ENCODE measurements around the gene SPAG16. TPM values are rescaled to one million over a fixed set of nuclear protein-coding genes. Genes with fewer than 3 reads are reported as not detected.

Gene SPAG16
- total RNA-seq, 1 experiment from 2014 or later = 17.3 TPM

DNA sequence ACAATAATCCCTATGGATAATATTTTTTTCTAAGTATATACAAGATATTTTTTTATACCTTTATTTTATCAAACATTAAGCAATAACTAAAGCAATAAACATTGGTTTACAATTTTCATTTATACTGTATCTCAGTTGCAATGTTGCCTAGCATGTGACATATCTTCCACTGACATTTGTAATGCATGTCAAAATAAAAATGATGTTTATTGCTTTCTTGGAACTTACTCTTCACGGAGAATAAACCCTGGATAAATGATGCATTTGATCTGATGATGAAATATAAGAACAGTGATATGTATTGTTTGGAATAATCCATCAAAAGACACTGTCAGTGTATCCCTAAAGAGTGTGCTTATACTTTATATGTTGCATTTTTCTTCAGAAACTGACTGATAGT, 135.7 kb downstream of the SPAG16 start:
- H3K4me2 ChIP-seq (ENCODE audit: insufficient read depth, insufficient read length, low read length) = no peak overlapping the region

More for the DNA sequence above, 135.7 kb downstream of the SPAG16 start:
- Histone ChIP-seq H2BK20ac (ENCODE audit: low read depth, low read length, poor library complexity, severe bottlenecking) (no peak overlapping the region), H3K9ac (ENCODE audit: extremely low read depth, insufficient read length, low read length) (no peak overlapping the region), H4K8ac (replicated peaks; ENCODE audit: insufficient read length, low read depth, low read length) (no peak overlapping the region), H4K5ac (ENCODE audit: insufficient read length, low read depth, low read length) (no peak overlapping the region), H3K18ac (ENCODE audit: insufficient read length, low read depth, low read length) (no peak overlapping the region), H3K79me2 (ENCODE audit: insufficient read depth, low read length) (no peaks in the 10 kb centered on the region), H2BK120ac (ENCODE audit: low read depth, low read length, poor library complexity, severe bottlenecking) (no peak overlapping the region), H2AK5ac (ENCODE audit: insufficient read length, low read length) (no peak overlapping the region), H2AFZ (ENCODE audit: low read length) (no peak overlapping the region), H4K20me1 (ENCODE audit: control insufficient read depth, insufficient read depth, insufficient read length) (no peaks in the 10 kb centered on the region), H3K79me1 (ENCODE audit: insufficient read depth, low read depth, low read length, poor library complexity, severe bottlenecking) (no peaks in the 10 kb centered on the region), H3K14ac (ENCODE audit: insufficient read depth, low read length) (no peak overlapping the region), H3K4ac (ENCODE audit: low read depth, low read length) (no peak overlapping the region), H3K27me3 (ENCODE audit: insufficient read depth, low read length) (no peaks in the 10 kb centered on the region), H3K23me2 (ENCODE audit: insufficient read length, low read depth, low read length, poor library complexity, severe bottlenecking) (no peaks in the 10 kb centered on the region), H2BK12ac (ENCODE audit: insufficient read length, low read depth, low read length) (no peak overlapping the region), H3K56ac (ENCODE audit: insufficient read length, low read depth, low read length) (no peak overlapping the region), H3K27ac (ENCODE audit: insufficient read length, low read depth, low read length) (no peak overlapping the region), H2BK15ac (ENCODE audit: low read depth, low read length) (no peak overlapping the region), H3K23ac (ENCODE audit: insufficient read length, low read depth, low read length) (no peak overlapping the region), H3T11ph (ENCODE audit: low read length) (no peak overlapping the region), H3K4me1 (ENCODE audit: insufficient read depth, low read length) (no peaks in the 10 kb centered on the region), H3K9me3 (ENCODE audit: control insufficient read depth, low read depth, low read length) (no peaks in the 10 kb centered on the region), H2BK5ac (ENCODE audit: insufficient read length, low read length) (no peak overlapping the region), H4K91ac (ENCODE audit: insufficient read length, low read depth, low read length) (no peak overlapping the region)
- TF ChIP-seq, protein P1, sequence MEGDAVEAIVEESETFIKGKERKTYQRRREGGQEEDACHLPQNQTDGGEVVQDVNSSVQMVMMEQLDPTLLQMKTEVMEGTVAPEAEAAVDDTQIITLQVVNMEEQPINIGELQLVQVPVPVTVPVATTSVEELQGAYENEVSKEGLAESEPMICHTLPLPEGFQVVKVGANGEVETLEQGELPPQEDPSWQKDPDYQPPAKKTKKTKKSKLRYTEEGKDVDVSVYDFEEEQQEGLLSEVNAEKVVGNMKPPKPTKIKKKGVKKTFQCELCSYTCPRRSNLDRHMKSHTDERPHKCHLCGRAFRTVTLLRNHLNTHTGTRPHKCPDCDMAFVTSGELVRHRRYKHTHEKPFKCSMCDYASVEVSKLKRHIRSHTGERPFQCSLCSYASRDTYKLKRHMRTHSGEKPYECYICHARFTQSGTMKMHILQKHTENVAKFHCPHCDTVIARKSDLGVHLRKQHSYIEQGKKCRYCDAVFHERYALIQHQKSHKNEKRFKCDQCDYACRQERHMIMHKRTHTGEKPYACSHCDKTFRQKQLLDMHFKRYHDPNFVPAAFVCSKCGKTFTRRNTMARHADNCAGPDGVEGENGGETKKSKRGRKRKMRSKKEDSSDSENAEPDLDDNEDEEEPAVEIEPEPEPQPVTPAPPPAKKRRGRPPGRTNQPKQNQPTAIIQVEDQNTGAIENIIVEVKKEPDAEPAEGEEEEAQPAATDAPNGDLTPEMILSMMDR (conservative IDR thresholded peaks at IDR 0.05) = no peak
- no peak overlapping the region for H3K4me3 Mint-ChIP-seq
- peaks cover 0 to 7% (median 0%) of the 10 kb centered on the region in 3 experiments; a peak in 1 of 7 replicates for H3K36me3 Mint-ChIP-seq (ENCODE audit: insufficient read depth in 1 of 3, low read depth in 3 of 3)
- H3K27me3 Mint-ChIP-seq (ENCODE audit: low read depth) = no peaks in the 10 kb centered on the region
- no peaks in the 10 kb centered on the region for H3K4me1 Mint-ChIP-seq
- no CpG with 5 or more reads among the region's 1 CpG for WGBS (ENCODE audit: extremely low coverage, insufficient read length, low lambda C conversion rate)
- no peak for DNase-seq
- peaks cover 4 to 16% of the 10 kb centered on the region in 2 experiments; a peak in 4 of 5 replicates for H3K9me3 Mint-ChIP-seq
- no peak overlapping the region for H3K27ac Mint-ChIP-seq

Data from H9 (cell line).